ENCODE measurements around the gene C18orf63.

- TF ChIP-seq POLR2A (IDR thresholded peaks at IDR 0.05; ENCODE audit: borderline replicate concordance, extremely low read depth, insufficient read depth, insufficient read length) (no peak), SIN3A (IDR thresholded peaks at IDR 0.05; ENCODE audit: low read depth) (no peak), EZH2phosphoT487 (IDR thresholded peaks at IDR 0.05; ENCODE audit: borderline replicate concordance) (no peak), ZNF274 (IDR thresholded peaks at IDR 0.05; ENCODE audit: low read depth, low read length) (no peak)
Observed at GRCh38 chr18:74268933-74269620, 46.6 kb upstream of the C18orf63 start.

Measured in HCT116 (cell line).